HG03196 (cell line): ENCODE results near the gene WWC1.
"Not testable (repeated sequence)": the region's sequence is repeated elsewhere in the genome, so short reads cannot be mapped to it uniquely, and the experiment has no call there.

ENCODE experiments used
- ATAC-seq: cut with Tn5 transposase; IDR thresholded peaks from one replicate; pipeline ENCODE4 v1.9.1; 2021; ENCODE audit not compliant: unreplicated experiment

Gene WWC1

GRCh38 chr5:168307925-168308584 lies 16.6 kb downstream of the WWC1 start:
- ATAC-seq = no peak

- no peak for ATAC-seq
Measured at GRCh38 chr5:168308976-168309598, 17.6 kb downstream of the WWC1 start.

- not testable (repeated sequence) for ATAC-seq
Measured at GRCh38 chr5:168310541-168310940, 19.1 kb downstream of the WWC1 start.

GRCh38 chr5:168311061-168311566 lies 19.7 kb downstream of the WWC1 start:
- no peak for ATAC-seq

- ATAC-seq = no peak
Measured at GRCh38 chr5:168312606-168313295, 21.3 kb downstream of the WWC1 start.

GRCh38 chr5:168313596-168314204 lies 22.3 kb downstream of the WWC1 start:
- ATAC-seq = no peak

- ATAC-seq = no peak
Measured at GRCh38 chr5:168314735-168315411, 23.4 kb downstream of the WWC1 start.

GRCh38 chr5:168315416-168316138 lies 24.1 kb downstream of the WWC1 start:
- no peak for ATAC-seq

- ATAC-seq = no peak
Measured at GRCh38 chr5:168316139-168316578, 24.7 kb downstream of the WWC1 start.

- no peak for ATAC-seq
Measured at GRCh38 chr5:168317096-168317520, 25.7 kb downstream of the WWC1 start.

- no peak for ATAC-seq
Measured at GRCh38 chr5:168317521-168318147, 26.2 kb downstream of the WWC1 start.

GRCh38 chr5:168318240-168318639 lies 26.8 kb downstream of the WWC1 start:
- ATAC-seq = no peak

- ATAC-seq = no peak
Measured at GRCh38 chr5:168319774-168320173, 28.3 kb downstream of the WWC1 start.

- ATAC-seq = no peak
Measured at GRCh38 chr5:168320805-168321204, 29.4 kb downstream of the WWC1 start.

GRCh38 chr5:168324859-168325630 lies 33.6 kb downstream of the WWC1 start:
- no peak for ATAC-seq

- no peak for ATAC-seq
Measured at GRCh38 chr5:168327019-168327421, 35.6 kb downstream of the WWC1 start.

GRCh38 chr5:168327451-168327850 lies 36.0 kb downstream of the WWC1 start:
- ATAC-seq = no peak

- ATAC-seq = no peak
Measured at GRCh38 chr5:168327994-168328393, 36.5 kb downstream of the WWC1 start.

GRCh38 chr5:168328814-168329213 lies 37.4 kb downstream of the WWC1 start:
- no peak for ATAC-seq
